Choroid plexus epithelial cell (primary cell): Measurements from ENCODE around the gene C16orf74.

ENCODE experiments used
- DNase-seq: peaks from one replicate; pipeline ENCODE4 v3.0.0-alpha.2; 2010; ENCODE audit warnings: low read depth
- H3K4me3 ChIP-seq: 2 replicates; pipeline ENCODE4 v1.5.1; 2011; ENCODE audit warnings: low read depth, mild to moderate bottlenecking, control low read depth, low read length, moderate library complexity
- TF ChIP-seq, protein P1 (sequence below): conservative IDR thresholded peaks from 2 replicates; pipeline ENCODE4 v1.5.1; 2011; ENCODE audit warnings: low read depth, mild to moderate bottlenecking, control low read depth, inconsistent platforms, low read length, moderate library complexity

Gene C16orf74

DNA sequence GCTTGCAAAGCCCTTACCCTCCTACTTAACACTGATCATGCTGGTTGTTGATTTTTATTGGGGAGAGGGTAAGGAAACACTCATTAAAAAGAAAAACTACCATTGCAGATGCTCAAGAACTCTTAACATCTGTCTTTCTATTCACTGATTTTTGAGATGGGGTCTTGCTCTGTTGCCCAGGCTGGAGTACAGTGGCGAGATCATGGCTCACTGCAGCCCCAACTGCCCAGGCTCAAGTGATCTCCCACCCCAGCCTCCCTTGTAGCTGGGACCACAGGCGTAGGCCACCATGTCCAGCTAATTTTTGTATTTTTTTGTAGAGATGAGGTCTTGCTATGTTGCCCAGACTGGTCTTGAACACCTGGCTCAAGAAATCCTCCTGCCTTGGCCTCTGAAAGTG, 33.9 kb upstream of the C16orf74 start:
- DNase-seq = no peak
- TF ChIP-seq, protein P1, sequence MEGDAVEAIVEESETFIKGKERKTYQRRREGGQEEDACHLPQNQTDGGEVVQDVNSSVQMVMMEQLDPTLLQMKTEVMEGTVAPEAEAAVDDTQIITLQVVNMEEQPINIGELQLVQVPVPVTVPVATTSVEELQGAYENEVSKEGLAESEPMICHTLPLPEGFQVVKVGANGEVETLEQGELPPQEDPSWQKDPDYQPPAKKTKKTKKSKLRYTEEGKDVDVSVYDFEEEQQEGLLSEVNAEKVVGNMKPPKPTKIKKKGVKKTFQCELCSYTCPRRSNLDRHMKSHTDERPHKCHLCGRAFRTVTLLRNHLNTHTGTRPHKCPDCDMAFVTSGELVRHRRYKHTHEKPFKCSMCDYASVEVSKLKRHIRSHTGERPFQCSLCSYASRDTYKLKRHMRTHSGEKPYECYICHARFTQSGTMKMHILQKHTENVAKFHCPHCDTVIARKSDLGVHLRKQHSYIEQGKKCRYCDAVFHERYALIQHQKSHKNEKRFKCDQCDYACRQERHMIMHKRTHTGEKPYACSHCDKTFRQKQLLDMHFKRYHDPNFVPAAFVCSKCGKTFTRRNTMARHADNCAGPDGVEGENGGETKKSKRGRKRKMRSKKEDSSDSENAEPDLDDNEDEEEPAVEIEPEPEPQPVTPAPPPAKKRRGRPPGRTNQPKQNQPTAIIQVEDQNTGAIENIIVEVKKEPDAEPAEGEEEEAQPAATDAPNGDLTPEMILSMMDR = no peak
- no peak overlapping the region for H3K4me3 ChIP-seq

DNA sequence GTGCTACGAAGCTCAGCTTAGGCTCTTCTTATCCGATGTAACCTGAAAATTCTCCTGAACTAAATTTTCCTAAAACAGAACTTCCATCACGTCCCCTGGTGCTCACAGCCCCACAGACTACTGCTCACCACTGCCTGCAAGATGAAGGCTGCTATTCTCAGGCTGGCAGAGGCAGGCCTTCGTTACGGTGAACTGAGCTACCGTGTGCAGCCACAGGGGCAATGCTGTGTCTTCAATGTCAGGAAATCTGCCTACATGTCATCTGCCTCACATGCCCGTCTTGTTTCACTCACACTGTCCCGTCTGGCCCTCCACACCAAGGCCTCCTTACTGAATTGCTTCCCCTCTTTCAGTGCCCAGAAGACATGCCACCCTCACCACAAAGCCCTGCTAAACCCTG, 32.5 kb upstream of the C16orf74 start:
- TF ChIP-seq, protein P1 = no peak
- no peak overlapping the region for H3K4me3 ChIP-seq
- no peak for DNase-seq

DNA sequence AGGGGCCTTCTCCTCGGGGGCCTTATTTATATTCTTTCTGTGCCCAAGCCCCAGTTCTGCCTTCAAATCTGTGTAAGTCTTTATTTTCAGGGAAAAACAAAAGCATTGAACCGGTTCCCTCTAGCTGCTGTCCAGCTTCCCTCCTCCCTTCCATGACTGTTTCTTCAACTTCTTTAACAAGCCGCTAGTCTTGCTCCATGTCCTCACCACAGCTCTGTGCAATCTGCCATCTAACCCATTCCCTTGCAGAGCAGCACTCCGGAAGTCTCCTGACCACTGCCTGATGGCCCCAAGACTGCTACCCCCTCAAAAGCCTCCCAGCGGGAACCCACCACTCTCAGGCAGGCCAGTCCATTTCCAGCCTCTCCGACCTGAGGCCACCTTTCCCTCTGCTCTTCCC, 31.6 kb upstream of the C16orf74 start:
- peak; percentile 13 for DNase-seq
- H3K4me3 ChIP-seq = no peak overlapping the region
- TF ChIP-seq, protein P1 = no peak

DNA sequence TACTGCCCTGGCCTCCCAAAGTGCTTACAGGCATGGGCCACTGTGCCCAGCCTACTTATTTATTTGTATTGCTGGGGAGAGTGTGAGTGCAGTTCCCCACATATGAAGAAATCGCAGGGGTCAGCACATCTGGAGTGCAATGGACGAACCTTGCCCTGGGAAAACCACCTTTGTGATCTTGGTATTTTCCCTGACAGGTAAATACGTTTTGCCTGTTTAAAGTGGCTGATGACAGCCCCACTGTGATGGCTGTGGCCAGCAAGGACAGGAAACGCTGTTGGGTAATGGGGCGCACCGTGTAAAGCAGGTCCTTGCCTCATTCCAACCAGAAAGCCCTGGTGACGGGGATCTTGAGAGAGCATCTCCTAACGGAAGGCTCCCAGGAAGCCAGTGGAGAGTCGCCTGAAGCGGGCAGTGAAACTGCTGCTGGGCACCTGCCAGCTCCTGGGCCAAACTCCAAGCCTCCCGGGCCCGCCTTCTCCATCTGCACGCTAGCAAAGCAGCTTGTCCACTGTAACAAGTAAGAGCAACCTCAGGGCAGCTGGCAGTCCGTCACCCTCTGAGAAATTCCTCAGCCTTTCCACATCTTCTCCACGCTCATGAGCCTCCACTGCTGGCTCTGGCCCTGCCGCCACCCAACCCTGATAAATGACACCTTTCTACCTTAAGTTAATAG, 30.9 kb upstream of the C16orf74 start:
- peak; percentile 6 for DNase-seq
- no peak overlapping the region for H3K4me3 ChIP-seq
- TF ChIP-seq, protein P1 = no peak

DNA sequence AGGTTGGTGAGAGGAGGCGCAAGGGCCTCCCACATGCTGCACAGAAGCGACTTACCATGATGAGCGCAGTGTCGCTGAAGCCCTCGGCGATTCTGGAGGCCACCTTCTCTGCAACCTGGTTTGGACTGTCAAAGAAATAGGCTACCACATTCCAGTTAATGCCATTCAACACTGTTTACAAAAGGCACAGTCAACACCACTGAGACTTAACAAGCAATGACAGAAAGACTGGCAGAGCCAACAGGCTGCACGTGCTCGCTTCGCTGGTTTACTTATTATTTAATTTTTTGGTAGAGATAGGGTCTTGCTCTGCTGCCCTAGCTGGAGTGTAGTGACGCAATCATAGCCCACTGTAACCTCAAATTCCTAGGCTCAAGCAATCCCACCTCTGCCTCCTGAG, 30.3 kb upstream of the C16orf74 start:
- no peak overlapping the region for H3K4me3 ChIP-seq
- TF ChIP-seq, protein P1 = no peak
- DNase-seq = no peak

DNA sequence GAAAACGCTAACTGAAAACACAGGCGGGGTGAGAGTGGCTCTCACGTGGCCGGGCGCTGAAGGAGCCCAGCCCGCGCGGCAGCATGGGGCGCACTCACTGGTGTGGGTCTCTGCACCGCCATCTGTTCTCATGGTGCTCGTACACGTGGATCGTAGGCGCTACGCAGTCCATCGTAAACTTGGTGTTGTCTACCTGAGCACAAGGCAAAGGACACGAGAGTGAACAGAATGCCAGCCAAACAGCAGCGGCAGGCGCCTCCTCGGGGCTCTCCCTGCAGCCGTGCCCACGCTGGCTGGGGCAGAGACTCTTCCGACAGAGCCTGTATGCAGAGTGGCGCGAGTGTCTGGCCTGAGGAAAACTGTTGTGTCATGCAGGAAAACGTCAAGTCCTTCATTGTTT, 29.4 kb upstream of the C16orf74 start:
- DNase-seq = no peak
- TF ChIP-seq, protein P1 = no peak

DNA sequence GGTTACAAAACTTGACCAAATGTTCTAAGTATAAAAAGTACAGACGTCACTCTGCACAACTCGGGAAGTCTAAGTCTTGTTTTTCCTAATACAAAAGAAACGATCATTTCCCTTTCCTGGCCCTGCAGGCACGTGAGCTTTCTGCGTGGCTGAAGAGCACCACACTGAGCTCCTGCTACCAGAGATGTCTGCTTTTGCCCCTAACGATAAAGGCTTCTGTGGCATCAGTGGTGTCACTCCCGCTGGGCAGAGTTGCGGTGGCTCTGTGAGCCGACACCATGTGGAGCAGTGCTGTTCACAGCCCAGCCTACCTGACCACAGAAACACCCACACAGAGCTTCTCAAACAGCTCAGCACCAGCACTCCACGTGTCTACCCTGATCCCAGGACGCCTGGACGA, 28.0 kb upstream of the C16orf74 start:
- no peak for DNase-seq
- no peak overlapping the region for H3K4me3 ChIP-seq
- TF ChIP-seq, protein P1 = no peak

More for the DNA sequence above, 29.4 kb upstream of the C16orf74 start:
- H3K4me3 ChIP-seq = no peak overlapping the region
